ENCODE results near the gene PSMC1. TPM values are rescaled to one million over a fixed set of nuclear protein-coding genes. Genes with fewer than 3 reads are reported as not detected.

The PSMC1 gene
- total and polyA plus RNA-seq, 2 experiments from 2014 or later: 112 to 139 TPM

GRCh38 chr14:90319173-90319572, 62.8 kb downstream of the PSMC1 start (continued):
- TF ChIP-seq CREB1 (CRISPR knock-in tag; IDR thresholded peaks at IDR 0.05; ENCODE audit: low read depth) (no peak), NANOG (IDR thresholded peaks at IDR 0.05; ENCODE audit: borderline replicate concordance) (no peak), EZH2 (IDR thresholded peaks at IDR 0.05; ENCODE audit: low read depth, unreplicated experiment) (no peak), ZNF331 (CRISPR knock-in tag; IDR thresholded peaks at IDR 0.05; ENCODE audit: low read depth) (no peak)

DNA sequence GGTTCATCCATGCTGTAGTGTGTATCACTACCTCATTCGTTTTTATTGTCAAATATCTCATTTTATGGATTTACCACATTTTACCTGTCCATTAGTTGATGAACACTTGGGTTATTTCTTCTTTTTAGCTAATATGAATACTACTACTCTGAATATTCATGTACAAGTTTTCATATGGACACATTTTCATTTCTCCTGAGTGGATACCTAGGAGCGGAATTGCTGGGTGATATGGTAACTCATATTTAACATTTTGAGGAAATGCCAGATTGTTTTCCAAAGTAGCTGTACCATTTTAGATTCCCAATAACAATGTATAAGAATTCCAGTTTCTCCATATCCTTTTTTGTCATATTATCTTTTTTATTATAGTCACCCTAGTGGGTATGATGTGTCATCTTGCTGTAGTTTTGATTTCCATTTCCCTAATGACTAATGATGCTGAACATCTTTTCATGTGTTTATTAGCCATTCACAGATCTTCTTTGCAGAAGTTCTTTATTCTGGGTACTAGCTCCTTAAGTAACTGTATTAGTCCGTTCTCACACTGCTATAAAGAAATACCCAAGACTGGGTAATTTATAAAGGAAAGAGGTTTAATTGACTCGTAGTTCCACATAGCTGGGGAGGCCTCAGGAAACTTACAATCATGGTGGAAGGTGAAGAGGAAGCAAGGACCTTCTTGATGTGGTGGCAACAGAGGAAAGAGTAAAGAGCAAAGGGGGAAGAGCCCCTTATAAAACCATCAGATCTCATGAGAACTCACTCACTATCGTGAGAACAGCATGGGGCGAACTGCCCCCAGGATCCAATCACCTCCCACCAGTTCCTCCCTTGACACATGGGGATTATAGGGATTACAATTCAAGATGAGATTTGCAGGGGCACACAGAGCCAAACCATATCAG, 63.5 kb downstream of the PSMC1 start:
- Histone ChIP-seq H3K27me3 (ENCODE audit: insufficient read depth) (no peaks in the 10 kb centered on the region), H3K36me3 (ENCODE audit: insufficient read depth) (no peaks in the 10 kb centered on the region; the same call in 1 of the 2 replicates), H4K20me1 (replicated peaks; ENCODE audit: insufficient read depth) (peaks cover 6% of the 10 kb centered on the region), H3F3A (replicated peaks; ENCODE audit: low read depth) (no peaks in the 10 kb centered on the region), H3K4me1 (ENCODE audit: insufficient read depth) (no peaks in the 10 kb centered on the region), H3K4me2 (no peak overlapping the region), H3K4me3 (no peak overlapping the region), H3K79me2 (replicated peaks; ENCODE audit: insufficient read depth) (peaks cover 28% of the 10 kb centered on the region), H3K9me2 (ENCODE audit: insufficient read depth) (no peaks in the 10 kb centered on the region), H2AFZ (no peak overlapping the region), H3K27ac (ENCODE audit: low read depth) (no peak overlapping the region)
- H3K9me3 Mint-ChIP-seq: no peaks in the 10 kb centered on the region
- TF ChIP-seq, protein P1, sequence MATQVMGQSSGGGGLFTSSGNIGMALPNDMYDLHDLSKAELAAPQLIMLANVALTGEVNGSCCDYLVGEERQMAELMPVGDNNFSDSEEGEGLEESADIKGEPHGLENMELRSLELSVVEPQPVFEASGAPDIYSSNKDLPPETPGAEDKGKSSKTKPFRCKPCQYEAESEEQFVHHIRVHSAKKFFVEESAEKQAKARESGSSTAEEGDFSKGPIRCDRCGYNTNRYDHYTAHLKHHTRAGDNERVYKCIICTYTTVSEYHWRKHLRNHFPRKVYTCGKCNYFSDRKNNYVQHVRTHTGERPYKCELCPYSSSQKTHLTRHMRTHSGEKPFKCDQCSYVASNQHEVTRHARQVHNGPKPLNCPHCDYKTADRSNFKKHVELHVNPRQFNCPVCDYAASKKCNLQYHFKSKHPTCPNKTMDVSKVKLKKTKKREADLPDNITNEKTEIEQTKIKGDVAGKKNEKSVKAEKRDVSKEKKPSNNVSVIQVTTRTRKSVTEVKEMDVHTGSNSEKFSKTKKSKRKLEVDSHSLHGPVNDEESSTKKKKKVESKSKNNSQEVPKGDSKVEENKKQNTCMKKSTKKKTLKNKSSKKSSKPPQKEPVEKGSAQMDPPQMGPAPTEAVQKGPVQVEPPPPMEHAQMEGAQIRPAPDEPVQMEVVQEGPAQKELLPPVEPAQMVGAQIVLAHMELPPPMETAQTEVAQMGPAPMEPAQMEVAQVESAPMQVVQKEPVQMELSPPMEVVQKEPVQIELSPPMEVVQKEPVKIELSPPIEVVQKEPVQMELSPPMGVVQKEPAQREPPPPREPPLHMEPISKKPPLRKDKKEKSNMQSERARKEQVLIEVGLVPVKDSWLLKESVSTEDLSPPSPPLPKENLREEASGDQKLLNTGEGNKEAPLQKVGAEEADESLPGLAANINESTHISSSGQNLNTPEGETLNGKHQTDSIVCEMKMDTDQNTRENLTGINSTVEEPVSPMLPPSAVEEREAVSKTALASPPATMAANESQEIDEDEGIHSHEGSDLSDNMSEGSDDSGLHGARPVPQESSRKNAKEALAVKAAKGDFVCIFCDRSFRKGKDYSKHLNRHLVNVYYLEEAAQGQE (IDR thresholded peaks at IDR 0.05; ENCODE audit: unreplicated experiment): no peak
- TF ChIP-seq NANOG (IDR thresholded peaks at IDR 0.05; ENCODE audit: borderline replicate concordance) (no peak), ZNF114 (CRISPR knock-in tag; IDR thresholded peaks at IDR 0.05) (no peak), CTCF (conservative IDR thresholded peaks at IDR 0.05; ENCODE audit: low read depth in 2 of 2) (no peak), ZNF462 (CRISPR knock-in tag; IDR thresholded peaks at IDR 0.05) (no peak), CREB1 (CRISPR knock-in tag; IDR thresholded peaks at IDR 0.05; ENCODE audit: low read depth) (no peak)
- H3K4me3 Mint-ChIP-seq: no peak overlapping the region
- H3K4me1 Mint-ChIP-seq: no peaks in the 10 kb centered on the region
- H3K27ac Mint-ChIP-seq: no peak overlapping the region
- no peak for DNase-seq (ENCODE audit: low spot score)
- peaks cover 2% of the 10 kb centered on the region for H3K27me3 Mint-ChIP-seq (ENCODE audit: insufficient read depth, low read depth, poor library complexity)
- peaks cover 10% of the 10 kb centered on the region for H3K36me3 Mint-ChIP-seq (ENCODE audit: low read depth)
- ATAC-seq: no peak

All from GM23338 (cell line).